ENCODE results near the gene TCF12.

GRCh38 chr15:57308170-57308545, 389.7 kb downstream of the TCF12 start:
- TF ChIP-seq, protein P1, sequence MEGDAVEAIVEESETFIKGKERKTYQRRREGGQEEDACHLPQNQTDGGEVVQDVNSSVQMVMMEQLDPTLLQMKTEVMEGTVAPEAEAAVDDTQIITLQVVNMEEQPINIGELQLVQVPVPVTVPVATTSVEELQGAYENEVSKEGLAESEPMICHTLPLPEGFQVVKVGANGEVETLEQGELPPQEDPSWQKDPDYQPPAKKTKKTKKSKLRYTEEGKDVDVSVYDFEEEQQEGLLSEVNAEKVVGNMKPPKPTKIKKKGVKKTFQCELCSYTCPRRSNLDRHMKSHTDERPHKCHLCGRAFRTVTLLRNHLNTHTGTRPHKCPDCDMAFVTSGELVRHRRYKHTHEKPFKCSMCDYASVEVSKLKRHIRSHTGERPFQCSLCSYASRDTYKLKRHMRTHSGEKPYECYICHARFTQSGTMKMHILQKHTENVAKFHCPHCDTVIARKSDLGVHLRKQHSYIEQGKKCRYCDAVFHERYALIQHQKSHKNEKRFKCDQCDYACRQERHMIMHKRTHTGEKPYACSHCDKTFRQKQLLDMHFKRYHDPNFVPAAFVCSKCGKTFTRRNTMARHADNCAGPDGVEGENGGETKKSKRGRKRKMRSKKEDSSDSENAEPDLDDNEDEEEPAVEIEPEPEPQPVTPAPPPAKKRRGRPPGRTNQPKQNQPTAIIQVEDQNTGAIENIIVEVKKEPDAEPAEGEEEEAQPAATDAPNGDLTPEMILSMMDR (IDR thresholded peaks at IDR 0.05): no peak
- no peak for TF ChIP-seq POLR2AphosphoS5 (IDR thresholded peaks at IDR 0.05)
- TF ChIP-seq POLR2A (IDR thresholded peaks at IDR 0.05; ENCODE audit: low read depth): no peak
- TF ChIP-seq EP300 (IDR thresholded peaks at IDR 0.05): no peak

All from esophagus muscularis mucosa (tissue), 4 donors.